Fibroblast of lung (primary cell): ENCODE results near the gene COL1A1. TPM values are rescaled to one million over a fixed set of nuclear protein-coding genes. Genes with fewer than 3 reads are reported as not detected.

Experiments used
- DNase-seq, 2 donors: peaks; one replicate each; pipeline versions ENCODE4 v3.0.0 to v3.0.0-alpha.2; 2010; ENCODE audit warnings: low read depth in 2 of 2
- H2AFZ ChIP-seq: 2 replicates; pipeline ENCODE4 v1.5.1; 2012; ENCODE audit warnings: low read length, control low read depth, inconsistent platforms
- H3K27ac ChIP-seq: 2 replicates; pipeline ENCODE4 v1.5.1; 2011; ENCODE audit warnings: low read length, control low read depth; ENCODE audit not compliant: insufficient read depth
- H3K27me3 ChIP-seq: 2 replicates; pipeline ENCODE4 v1.5.1; 2011; ENCODE audit warnings: mild to moderate bottlenecking, low read length; ENCODE audit not compliant: control insufficient read depth, insufficient read depth
- H3K36me3 ChIP-seq: 2 replicates; pipeline ENCODE4 v1.5.1; 2011; ENCODE audit warnings: low read length; ENCODE audit not compliant: control insufficient read depth, insufficient read depth
- H3K4me1 ChIP-seq: 2 replicates; pipeline ENCODE4 v1.5.1; 2011; ENCODE audit warnings: low read length; ENCODE audit not compliant: control insufficient read depth, insufficient read depth; ENCODE audit errors: extremely low read depth
- H3K4me2 ChIP-seq: 2 replicates; pipeline ENCODE4 v1.5.1; 2011; ENCODE audit warnings: low read length, control low read depth; ENCODE audit not compliant: insufficient read depth; ENCODE audit errors: extremely low read depth
- H3K4me3 ChIP-seq, 4 experiments: fragments of 200-600 bp in 1 of 4; sonication (generic) in 1 of 4; replicated peaks in 1 of 4; 2 replicates each; pipeline ENCODE4 v1.5.1; 2011 to 2016; ENCODE audit warnings: low read length in 4 of 4, low read depth in 3 of 4, mild to moderate bottlenecking in 3 of 4, control low read depth in 2 of 4, inconsistent platforms in 1 of 4, mixed read lengths in 1 of 4; ENCODE audit not compliant: insufficient read depth in 1 of 4; ENCODE audit errors: control extremely low read depth in 1 of 4
- H3K79me2 ChIP-seq: 2 replicates; pipeline ENCODE4 v1.5.1; 2012; ENCODE audit warnings: mild to moderate bottlenecking, low read length, inconsistent platforms; ENCODE audit not compliant: control insufficient read depth, insufficient read depth
- H3K9ac ChIP-seq: 2 replicates; pipeline ENCODE4 v1.5.1; 2011; ENCODE audit warnings: mild to moderate bottlenecking, low read length, control low read depth; ENCODE audit not compliant: insufficient read depth
- H3K9me3 ChIP-seq: 2 replicates; pipeline ENCODE4 v1.5.1; 2012; ENCODE audit warnings: low read depth, low read length; ENCODE audit not compliant: control insufficient read depth, insufficient read depth
- H4K20me1 ChIP-seq: 2 replicates; pipeline ENCODE4 v1.5.1; 2011; ENCODE audit warnings: low read length; ENCODE audit not compliant: control insufficient read depth, insufficient read depth; ENCODE audit errors: extremely low read depth
- CTCF ChIP-seq, 2 donors: IDR thresholded peaks in 1 of 2; conservative IDR thresholded peaks in 1 of 2; 1 replicate in 1 of 2; 2 replicates in 1 of 2; pipeline ENCODE4 v1.5.1; 2011 to 2012; ENCODE audit warnings: low read length in 2 of 2, control low read depth in 1 of 2, inconsistent platforms in 1 of 2, low read depth in 1 of 2, mild to moderate bottlenecking in 1 of 2
- EZH2 ChIP-seq: IDR thresholded peaks from 2 replicates; pipeline ENCODE4 v1.5.1; 2012; ENCODE audit warnings: low read length, control low read depth, mild to moderate bottlenecking; ENCODE audit errors: missing control alignments
- polyA plus RNA-seq, 2 donors: library from polyadenylated mRNA; depleted of rRNA in 1 of 2; stranded (reverse) in 1 of 2; unstranded in 1 of 2; fragments of >200 nt; gene quantifications; 2 replicates each; pipeline ENCODE4 v1.2.1, GENCODE V29; 2011 to 2012; ENCODE audit warnings: missing spikeins in 1 of 2
- total RNA-seq: library from RNA; depleted of rRNA; stranded (reverse); fragments of >200 nt; gene quantifications from 2 replicates; pipeline ENCODE4 v1.2.1, GENCODE V29; 2014

The COL1A1 gene
- total and polyA plus RNA-seq, 2 donors (not counting 1 experiment from before 2014, with no cell fraction given): 541 to 584 TPM

GRCh38 chr17:50177476-50177875 lies 24.0 kb downstream of the COL1A1 start:
- H2AFZ ChIP-seq: no peak overlapping the region
- peaks cover 30% of the 10 kb centered on the region for H3K4me1 ChIP-seq

GRCh38 chr17:50176559-50177357 lies 24.7 kb downstream of the COL1A1 start:
- TF ChIP-seq EZH2: no peak
- TF ChIP-seq CTCF (conservative IDR thresholded peaks at IDR 0.05 in 1 of 2, IDR thresholded peaks at IDR 0.05 in 1 of 2; ENCODE audit: low read depth in 1 of 2, low read length in 2 of 2): no peak
- peak in 1 of 2 donors; percentile 33 for DNase-seq

More at GRCh38 chr17:50177476-50177875, 24.0 kb downstream of the COL1A1 start:
- no peak for DNase-seq
- peak overlapping the region; percentile 92 for H3K27ac ChIP-seq
- peaks cover 4% of the 10 kb centered on the region for H3K36me3 ChIP-seq
- H3K27me3 ChIP-seq: no peaks in the 10 kb centered on the region
- peak overlapping the region; percentile 54 for H3K9ac ChIP-seq
- no peaks in the 10 kb centered on the region for H3K79me2 ChIP-seq
- H4K20me1 ChIP-seq: no peaks in the 10 kb centered on the region
- no peak overlapping the region for H3K4me3 ChIP-seq
- no peaks in the 10 kb centered on the region for H3K9me3 ChIP-seq
- H3K4me2 ChIP-seq: no peak overlapping the region
- TF ChIP-seq EZH2: no peak
- TF ChIP-seq CTCF (conservative IDR thresholded peaks at IDR 0.05 in 1 of 2, IDR thresholded peaks at IDR 0.05 in 1 of 2; ENCODE audit: low read depth in 1 of 2, low read length in 2 of 2): no peak

GRCh38 chr17:50175035-50175807 lies 26.2 kb downstream of the COL1A1 start:
- no peak overlapping the region for H3K27ac ChIP-seq
- no peak overlapping the region for H3K9ac ChIP-seq
- no peaks in the 10 kb centered on the region for H4K20me1 ChIP-seq
- H2AFZ ChIP-seq: no peak overlapping the region
- no peaks in the 10 kb centered on the region for H3K9me3 ChIP-seq
- DNase-seq: peak in 1 of 2 donors; percentile 40
- H3K79me2 ChIP-seq: no peaks in the 10 kb centered on the region
- no peaks in the 10 kb centered on the region for H3K27me3 ChIP-seq
- H3K4me2 ChIP-seq: no peak overlapping the region
- peaks cover 2% of the 10 kb centered on the region for H3K36me3 ChIP-seq
- TF ChIP-seq EZH2 (no peak), CTCF (conservative IDR thresholded peaks at IDR 0.05 in 1 of 2, IDR thresholded peaks at IDR 0.05 in 1 of 2; ENCODE audit: low read depth in 1 of 2, low read length in 2 of 2) (no peak)
- no peak overlapping the region for H3K4me3 ChIP-seq
- peaks cover 30% of the 10 kb centered on the region for H3K4me1 ChIP-seq

More at GRCh38 chr17:50176559-50177357, 24.7 kb downstream of the COL1A1 start:
- Histone ChIP-seq H4K20me1 (no peaks in the 10 kb centered on the region), H3K4me3 (no peak overlapping the region), H2AFZ (no peak overlapping the region), H3K4me1 (peaks cover 30% of the 10 kb centered on the region), H3K27me3 (no peaks in the 10 kb centered on the region), H3K9ac (no peak overlapping the region), H3K79me2 (no peaks in the 10 kb centered on the region), H3K9me3 (no peaks in the 10 kb centered on the region), H3K4me2 (no peak overlapping the region), H3K27ac (peak overlapping the region; percentile 92), H3K36me3 (peaks cover 4% of the 10 kb centered on the region)
